GM12875 (cell line): ENCODE data around the gene TNPO2.
"Not testable (repeated sequence)": the region's sequence is repeated elsewhere in the genome, so short reads cannot be mapped to it uniquely, and the experiment has no call there.

ENCODE experiments used
- H3K4me3 ChIP-seq: one replicate; pipeline ENCODE4 v1.5.1; 2011; ENCODE audit warnings: low read depth, low read length, control low read depth
- CTCF ChIP-seq: IDR thresholded peaks from 2 replicates; pipeline ENCODE4 v1.5.1; 2011; ENCODE audit warnings: low read depth, mild to moderate bottlenecking, control low read depth, inconsistent platforms, low read length, moderate library complexity, borderline replicate concordance; ENCODE audit not compliant: insufficient read depth

The TNPO2 gene

GRCh38 chr19:12705169-12705568 is 18.6 kb downstream of the TNPO2 start:
- H3K4me3 ChIP-seq: no peak overlapping the region
- no peak for TF ChIP-seq CTCF

GRCh38 chr19:12703046-12703445 is 20.7 kb downstream of the TNPO2 start:
- no peak for TF ChIP-seq CTCF
- H3K4me3 ChIP-seq: no peak overlapping the region

GRCh38 chr19:12701596-12702282 is 22.0 kb downstream of the TNPO2 start:
- no peak overlapping the region for H3K4me3 ChIP-seq
- TF ChIP-seq CTCF: no peak

- H3K4me3 ChIP-seq: no peak overlapping the region
Observed at GRCh38 chr19:12698138-12698537, 25.6 kb downstream of the TNPO2 start.

GRCh38 chr19:12697425-12697824 is 26.3 kb downstream of the TNPO2 start:
- H3K4me3 ChIP-seq: not testable (repeated sequence)

More at GRCh38 chr19:12698138-12698537, 25.6 kb downstream of the TNPO2 start:
- TF ChIP-seq CTCF: no peak

- H3K4me3 ChIP-seq: peak within 1 kb of the TSS; percentile 93
- no peak for TF ChIP-seq CTCF
Observed at GRCh38 chr19:12696366-12697335, 27.1 kb downstream of the TNPO2 start, which contains the start of gene FBXW9. TSS of gene FBXW9 (minus strand) at chr19:12696631. CDS start at chr19:12696581, 50 bp downstream.

- TF ChIP-seq CTCF: no peak
- peak overlapping the region; percentile 93 for H3K4me3 ChIP-seq
Observed at GRCh38 chr19:12695997-12696365, 27.8 kb downstream of the TNPO2 start.
